Subcutaneous abdominal adipose tissue (tissue), 5 donors: ENCODE data around the gene ATF1.
"Not testable (repeated sequence)": the region's sequence is repeated elsewhere in the genome, so short reads cannot be mapped to it uniquely, and the experiment has no call there.

Source experiments
- H3K27ac ChIP-seq: one replicate; pipeline ENCODE4 v1.7.0; 2013; ENCODE audit warnings: low read depth, mild to moderate bottlenecking, inconsistent platforms, low read length, moderate library complexity
- H3K27me3 ChIP-seq, 5 donors: one replicate each; pipeline ENCODE4 v1.7.0; 2013; ENCODE audit warnings: low read length in 5 of 5, inconsistent platforms in 1 of 5; ENCODE audit not compliant: control insufficient read depth in 5 of 5, insufficient read depth in 4 of 5
- H3K36me3 ChIP-seq, 5 donors: one replicate each; pipeline ENCODE4 v1.7.0; 2013; ENCODE audit warnings: low read length in 5 of 5; ENCODE audit not compliant: control insufficient read depth in 5 of 5, insufficient read depth in 5 of 5
- H3K4me1 ChIP-seq, 5 donors: one replicate each; pipeline ENCODE4 v1.7.0; 2013; ENCODE audit warnings: low read length in 5 of 5, mild to moderate bottlenecking in 3 of 5, moderate library complexity in 1 of 5; ENCODE audit not compliant: control insufficient read depth in 5 of 5, insufficient read depth in 5 of 5
- H3K4me3 ChIP-seq, 5 donors: one replicate each; pipeline ENCODE4 v1.7.0; 2013; ENCODE audit warnings: low read length in 5 of 5, low read depth in 1 of 5
- H3K9ac ChIP-seq, 5 donors: one replicate each; pipeline ENCODE4 v1.7.0; 2013; ENCODE audit warnings: low read length in 5 of 5, mild to moderate bottlenecking in 4 of 5, moderate library complexity in 3 of 5
- H3K9me3 ChIP-seq, 5 donors: one replicate each; pipeline ENCODE4 v1.7.0; 2013; ENCODE audit warnings: low read length in 5 of 5; ENCODE audit not compliant: control insufficient read depth in 5 of 5
- donor health status: healthy.
- donor health status: healthy.
- donor health status: healthy.
- donor health status: healthy.
- donor health status: healthy.

ATF1 gene

DNA sequence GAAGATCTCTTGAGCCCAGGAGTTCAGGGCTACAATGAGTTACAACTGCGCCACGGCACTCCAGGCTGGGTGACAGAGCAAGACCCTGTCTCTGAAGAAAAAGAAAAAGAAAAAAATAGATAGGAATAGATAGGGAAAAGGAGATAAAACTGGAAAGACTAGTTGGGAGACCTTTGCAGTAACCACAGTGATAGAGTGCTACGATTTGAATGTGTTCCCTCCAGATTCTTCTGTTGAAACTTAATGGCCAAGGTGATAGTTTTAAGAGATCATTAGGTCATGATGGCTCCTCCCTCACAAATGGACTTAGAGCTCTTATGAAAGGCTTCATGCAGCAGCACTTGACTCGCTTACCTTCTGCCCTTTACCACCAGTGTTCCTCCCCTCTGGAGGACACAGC lies 13.5 kb upstream of the ATF1 start:
- no peaks in the 10 kb centered on the region for H3K9me3 ChIP-seq
- H3K4me3 ChIP-seq, result no peak overlapping the region
- H3K4me1 ChIP-seq, result peaks cover 0 to 3% (median 0%) of the 10 kb centered on the region in 5 donors
- no peaks in the 10 kb centered on the region for H3K27me3 ChIP-seq
- H3K9ac ChIP-seq, result no peak overlapping the region
- H3K27ac ChIP-seq, result no peak overlapping the region
- H3K36me3 ChIP-seq, result peaks cover 0 to 32% (median 16%) of the 10 kb centered on the region in 5 donors

DNA sequence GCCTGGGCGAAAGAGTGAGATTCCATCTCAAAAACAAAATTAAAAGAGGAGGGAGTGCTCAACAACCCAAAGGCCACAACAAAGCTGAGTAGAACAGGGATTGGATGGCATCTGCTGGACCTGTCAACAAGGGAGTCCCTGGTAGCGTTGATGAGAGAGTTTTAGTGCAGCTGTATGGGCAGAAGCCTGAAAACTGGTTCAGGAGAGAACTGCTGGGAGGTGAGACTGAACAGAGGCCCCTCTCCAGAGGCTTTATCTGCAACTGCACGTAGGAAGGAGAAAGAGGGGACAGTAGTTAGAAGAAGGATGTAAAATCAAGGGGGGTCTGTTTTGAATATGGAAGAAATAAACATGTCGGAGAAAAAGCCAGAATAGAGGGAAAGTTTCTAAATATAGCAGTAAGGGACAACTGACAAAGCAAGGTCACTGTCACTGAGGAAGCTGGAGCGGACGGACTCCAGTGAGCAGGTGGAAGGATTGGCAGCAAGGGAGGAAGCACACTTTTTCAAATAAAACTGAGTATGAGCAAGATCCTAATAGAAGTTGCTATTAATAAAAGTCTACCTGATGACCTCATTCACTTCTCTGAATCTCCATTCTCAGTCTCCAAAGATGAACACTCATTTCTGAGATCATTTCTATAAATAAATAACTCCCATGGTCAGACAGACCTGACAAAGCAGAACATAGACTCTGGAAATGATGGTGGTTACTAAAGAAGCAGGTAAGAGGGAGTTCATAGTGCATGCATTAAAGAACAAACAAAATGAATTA lies 11.8 kb upstream of the ATF1 start:
- no peak overlapping the region for H3K9ac ChIP-seq
- H3K9me3 ChIP-seq, result no peaks in the 10 kb centered on the region
- no peak overlapping the region for H3K4me3 ChIP-seq
- H3K36me3 ChIP-seq, result peaks cover 0 to 24% (median 11%) of the 10 kb centered on the region in 5 donors
- H3K27ac ChIP-seq, result no peak overlapping the region
- H3K27me3 ChIP-seq, result no peaks in the 10 kb centered on the region
- no peaks in the 10 kb centered on the region for H3K4me1 ChIP-seq

DNA sequence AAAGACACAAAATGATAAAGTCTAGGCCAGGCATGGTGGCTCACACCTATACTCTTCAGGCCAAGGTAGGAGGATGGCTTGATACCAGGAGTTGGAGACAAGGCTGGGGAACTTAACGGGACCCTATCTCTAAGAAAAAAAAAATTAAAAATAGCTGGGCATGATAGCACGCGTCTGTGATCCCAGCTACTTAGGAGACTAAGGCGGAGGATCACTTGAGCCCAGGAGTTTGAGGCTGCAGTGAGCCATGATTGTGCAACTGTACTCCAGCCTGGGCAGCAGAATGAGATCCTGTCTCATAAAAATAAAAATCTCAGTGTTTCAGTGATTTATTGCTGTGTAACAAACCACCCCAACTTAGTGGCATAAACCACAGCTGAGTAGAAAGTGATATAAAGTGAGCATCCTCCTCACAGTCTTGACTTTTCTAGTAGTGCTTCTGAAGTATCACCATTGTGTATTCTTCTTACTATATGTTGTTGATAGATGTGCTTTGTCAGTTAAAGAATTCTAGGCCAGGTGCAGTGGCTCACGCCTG lies 10.6 kb upstream of the ATF1 start:
- Histone ChIP-seq H3K4me1 (no peaks in the 10 kb centered on the region), H3K4me3 (no peak overlapping the region), H3K36me3 (peaks cover 0 to 13% (median 7%) of the 10 kb centered on the region in 5 donors), H3K27ac (no peak overlapping the region), H3K9ac (no peak overlapping the region), H3K27me3 (no peaks in the 10 kb centered on the region), H3K9me3 (no peaks in the 10 kb centered on the region)

- Histone ChIP-seq H3K9ac (peak overlapping the region; percentile 26 to 86 (median 78)), H3K9me3 (no peaks in the 10 kb centered on the region), H3K27me3 (no peaks in the 10 kb centered on the region), H3K27ac (peak overlapping the region; percentile 88), H3K36me3 (no peaks in the 10 kb centered on the region), H3K4me1 (peaks cover 0 to 29% (median 26%) of the 10 kb centered on the region in 5 donors), H3K4me3 (peak overlapping the region; percentile 84 to 90 (median 87))
These were observed 589 bp downstream of the ATF1 start for GRCh38 chr12:50764286-50765094.

- H3K9me3 ChIP-seq, result no peaks in the 10 kb centered on the region
- H3K4me1 ChIP-seq, result peaks cover 0 to 29% (median 26%) of the 10 kb centered on the region in 5 donors
- no peaks in the 10 kb centered on the region for H3K36me3 ChIP-seq
- peak overlapping the region; percentile 84 to 90 (median 87) for H3K4me3 ChIP-seq
- peak overlapping the region; percentile 88 for H3K27ac ChIP-seq
- H3K27me3 ChIP-seq, result no peaks in the 10 kb centered on the region
- peak overlapping the region; percentile 26 to 86 (median 69) for H3K9ac ChIP-seq
These were observed 1.4 kb downstream of the ATF1 start for GRCh38 chr12:50765095-50765911.

DNA sequence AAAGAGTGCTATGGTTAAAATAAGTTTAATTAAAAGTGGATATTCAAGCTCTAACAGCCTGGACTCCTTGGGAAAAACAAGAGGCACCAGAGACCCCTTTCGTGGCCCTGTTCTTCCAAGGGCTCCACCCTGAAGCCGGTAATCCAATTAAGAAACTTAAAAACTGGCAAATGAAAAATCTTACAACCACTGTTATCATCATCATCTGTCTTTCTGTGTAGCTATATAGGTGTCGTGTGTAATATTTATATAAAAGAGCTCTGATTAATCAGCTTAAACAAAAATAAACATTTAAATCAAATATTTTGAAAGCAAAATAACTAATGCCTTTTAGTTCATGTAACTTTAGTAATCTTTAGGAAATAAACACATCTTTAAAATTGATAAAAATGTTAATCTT lies 4.5 kb downstream of the ATF1 start:
- Histone ChIP-seq H3K4me1 (peaks cover 0 to 19% (median 18%) of the 10 kb centered on the region in 5 donors), H3K4me3 (no peak overlapping the region), H3K9ac (no peak overlapping the region), H3K27ac (no peak overlapping the region), H3K27me3 (no peaks in the 10 kb centered on the region), H3K36me3 (peaks cover 0 to 8% (median 3%) of the 10 kb centered on the region in 5 donors), H3K9me3 (no peaks in the 10 kb centered on the region)

GRCh38 chr12:50768813-50769212 lies 4.9 kb downstream of the ATF1 start:
- H3K36me3 ChIP-seq, H3K9ac ChIP-seq, H3K27me3 ChIP-seq, H3K4me3 ChIP-seq, H3K9me3 ChIP-seq, H3K27ac ChIP-seq: not testable (repeated sequence)
- peaks cover 0 to 19% (median 18%) of the 10 kb centered on the region in 5 donors for H3K4me1 ChIP-seq

DNA sequence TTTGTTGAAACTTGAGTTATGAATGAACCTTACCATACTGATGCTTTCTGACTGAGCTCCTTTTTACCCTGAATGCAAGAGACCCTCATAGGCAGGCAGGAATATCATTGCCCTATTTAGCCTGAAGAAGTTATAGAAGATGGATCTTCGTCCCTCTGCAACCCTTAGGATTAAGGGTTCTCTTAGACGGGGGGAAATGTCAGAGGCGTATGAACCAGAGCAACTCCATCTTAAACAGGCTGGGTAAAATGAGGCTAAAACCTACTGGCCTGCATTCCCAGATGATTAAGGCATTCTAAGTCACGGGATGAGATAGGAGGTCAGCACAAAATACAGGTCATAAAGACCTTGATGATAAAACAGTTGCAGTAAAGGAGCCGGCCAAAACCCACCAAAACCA lies 7.5 kb downstream of the ATF1 start:
- Histone ChIP-seq H3K27me3 (no peaks in the 10 kb centered on the region), H3K27ac (no peak overlapping the region), H3K36me3 (peaks cover 0 to 8% (median 3%) of the 10 kb centered on the region in 5 donors), H3K4me1 (peaks cover 0 to 2% (median 0%) of the 10 kb centered on the region in 5 donors), H3K4me3 (no peak overlapping the region), H3K9me3 (no peaks in the 10 kb centered on the region), H3K9ac (no peak overlapping the region)

DNA sequence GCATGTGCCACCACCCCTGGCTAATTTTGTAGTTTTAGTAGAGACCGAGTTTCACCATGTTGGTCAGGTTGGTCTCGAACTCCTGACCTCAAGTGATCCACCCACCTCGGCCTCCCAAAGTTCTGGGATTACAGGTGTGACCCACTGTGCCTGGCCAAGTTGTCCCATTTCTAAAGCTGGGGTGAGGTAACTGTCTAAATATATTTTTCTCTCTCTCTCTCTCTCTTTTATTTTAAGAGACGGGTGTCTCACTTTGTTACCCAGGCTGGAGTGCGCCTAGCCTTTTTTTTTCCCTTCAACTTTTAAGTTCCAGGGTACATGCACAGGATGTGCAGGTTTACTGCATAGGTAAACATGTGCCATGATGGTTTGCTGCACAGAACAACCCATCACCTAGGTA lies 8.6 kb downstream of the ATF1 start:
- no peaks in the 10 kb centered on the region for H3K9me3 ChIP-seq
- no peak overlapping the region for H3K27ac ChIP-seq
- peaks cover 0 to 8% (median 3%) of the 10 kb centered on the region in 5 donors for H3K36me3 ChIP-seq
- H3K4me3 ChIP-seq, result no peak overlapping the region
- H3K4me1 ChIP-seq, result peaks cover 0 to 2% (median 0%) of the 10 kb centered on the region in 5 donors
- H3K27me3 ChIP-seq, result no peaks in the 10 kb centered on the region
- no peak overlapping the region for H3K9ac ChIP-seq
